Mucosa of descending colon (tissue), 3 donors: ENCODE measurements around the gene BCL10. TPM values are rescaled to one million over a fixed set of nuclear protein-coding genes. Genes with fewer than 3 reads are reported as not detected.

ENCODE experiments used
- ATAC-seq: fragments of 200-7000 bp; cut with Tn5 transposase; one replicate; pipeline ENCODE4 v1.9.1; 2020; ENCODE audit warnings: mild to moderate bottlenecking, moderate library complexity
- DNase-seq, 3 donors: peaks; one replicate each; pipeline ENCODE4 v3.0.0-alpha.2; 2020
- H3K36me3 ChIP-seq: fragments of 200-600 bp; one replicate; pipeline ENCODE4 v1.8.0; 2021; ENCODE audit warnings: low read depth, mild to moderate bottlenecking
- H3K4me1 ChIP-seq: fragments of 200-600 bp; one replicate; pipeline ENCODE4 v1.8.0; 2021; ENCODE audit warnings: low read depth, mild to moderate bottlenecking
- H3K4me3 ChIP-seq: fragments of 200-600 bp; one replicate; pipeline ENCODE4 v1.8.0; 2021; ENCODE audit warnings: mild to moderate bottlenecking
- H3K9me3 ChIP-seq: fragments of 200-600 bp; one replicate; pipeline ENCODE4 v1.8.0; 2021; ENCODE audit warnings: mild to moderate bottlenecking
- intact Hi-C, 2 donors: fragments of 100-400 bp; cut with DNase I in 1 of 2; cut with micrococcal nuclease in 1 of 2; formaldehyde crosslinking; loops; one replicate each; pipeline versions ENCODE4 v1.11.0 to v1.11.1; 2022; cut with DNase I, micrococcal nuclease
- total RNA-seq, 3 donors: library from RNA; stranded (reverse); fragmentation: NEBNext Ultra II Directional in 2 of 3; extraction: Animal tissue kit (Norgen Biotek cat#: 25700) in 2 of 3; gene quantifications; one replicate each; pipeline versions ENCODE4 v1.2.1 to v1.2.4, GENCODE V29; 2021 to 2023
- TF ChIP-seq, protein P1 (sequence below): fragments of 200-600 bp; IDR thresholded peaks from one replicate; pipeline ENCODE4 v1.8.0; 2022; ENCODE audit warnings: antibody characterized with exemption, mild to moderate bottlenecking
- donor health status: DM: no; HTN: no; CAD: no; lungs with moderate emphysema.
- donor health status: DM: no; HTN: no; CAD: no.
- donor health status: DM: no; HTN: yes; CAD: no.

The BCL10 gene
- total RNA-seq, 3 donors from 2014 or later: 63.5 to 128 (median 121) TPM

- H3K36me3 ChIP-seq: no peaks in the 10 kb centered on the region
- no peaks in the 10 kb centered on the region for H3K9me3 ChIP-seq
- ATAC-seq: no peak
- TF ChIP-seq, protein P1, sequence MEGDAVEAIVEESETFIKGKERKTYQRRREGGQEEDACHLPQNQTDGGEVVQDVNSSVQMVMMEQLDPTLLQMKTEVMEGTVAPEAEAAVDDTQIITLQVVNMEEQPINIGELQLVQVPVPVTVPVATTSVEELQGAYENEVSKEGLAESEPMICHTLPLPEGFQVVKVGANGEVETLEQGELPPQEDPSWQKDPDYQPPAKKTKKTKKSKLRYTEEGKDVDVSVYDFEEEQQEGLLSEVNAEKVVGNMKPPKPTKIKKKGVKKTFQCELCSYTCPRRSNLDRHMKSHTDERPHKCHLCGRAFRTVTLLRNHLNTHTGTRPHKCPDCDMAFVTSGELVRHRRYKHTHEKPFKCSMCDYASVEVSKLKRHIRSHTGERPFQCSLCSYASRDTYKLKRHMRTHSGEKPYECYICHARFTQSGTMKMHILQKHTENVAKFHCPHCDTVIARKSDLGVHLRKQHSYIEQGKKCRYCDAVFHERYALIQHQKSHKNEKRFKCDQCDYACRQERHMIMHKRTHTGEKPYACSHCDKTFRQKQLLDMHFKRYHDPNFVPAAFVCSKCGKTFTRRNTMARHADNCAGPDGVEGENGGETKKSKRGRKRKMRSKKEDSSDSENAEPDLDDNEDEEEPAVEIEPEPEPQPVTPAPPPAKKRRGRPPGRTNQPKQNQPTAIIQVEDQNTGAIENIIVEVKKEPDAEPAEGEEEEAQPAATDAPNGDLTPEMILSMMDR: no peak
- H3K4me1 ChIP-seq: no peaks in the 10 kb centered on the region
- intact Hi-C loops: no loop called here
- no peak for DNase-seq
- H3K4me3 ChIP-seq: no peak overlapping the region
Measured at GRCh38 chr1:85240643-85241042, 35.8 kb downstream of the BCL10 start.

DNA sequence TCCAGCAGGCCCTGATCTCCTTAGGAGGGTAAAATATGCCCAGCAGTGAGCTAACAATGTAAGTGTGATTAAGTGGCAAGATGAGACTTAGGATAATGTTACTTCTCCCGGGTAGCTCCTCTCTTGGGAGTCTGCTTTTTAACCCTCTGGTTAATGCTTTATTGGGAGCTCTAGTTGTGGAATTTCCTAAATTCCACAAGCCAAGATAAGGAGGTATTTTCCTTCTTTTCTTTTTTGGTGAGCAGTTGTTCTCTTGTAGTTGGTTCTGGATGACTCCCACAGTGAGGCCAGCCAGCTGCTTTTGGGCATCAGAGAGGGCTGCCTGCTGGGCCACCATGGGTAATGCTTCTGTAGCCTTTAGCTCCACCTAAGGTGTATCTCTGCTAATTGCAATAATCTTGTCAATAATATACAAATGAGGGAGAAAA lies 36.2 kb downstream of the BCL10 start:
- no peaks in the 10 kb centered on the region for H3K36me3 ChIP-seq
- TF ChIP-seq, protein P1: no peak
- no peak overlapping the region for H3K4me3 ChIP-seq
- DNase-seq (no peak), ATAC-seq (peak; percentile 38)
- intact Hi-C loops: no loop called here
- no peaks in the 10 kb centered on the region for H3K9me3 ChIP-seq
- H3K4me1 ChIP-seq: no peaks in the 10 kb centered on the region

DNA sequence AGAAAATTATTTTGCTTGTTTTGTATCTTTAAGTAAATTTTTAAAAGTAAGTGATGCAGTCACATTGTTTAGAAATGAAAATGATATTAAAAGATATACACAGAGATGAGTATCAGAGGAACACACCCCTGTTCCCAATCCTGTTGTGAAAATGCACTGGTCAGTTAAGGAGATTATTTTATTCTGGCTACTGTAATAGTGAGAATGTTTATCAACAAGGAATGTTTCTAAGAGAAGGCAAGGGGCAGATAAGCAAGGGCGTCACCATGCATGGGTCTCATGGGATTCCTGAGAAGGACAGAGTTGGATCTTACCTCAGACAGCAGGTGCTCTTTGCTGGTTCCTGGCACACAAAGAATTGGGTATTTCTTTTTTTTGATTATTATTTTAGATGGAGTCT lies 38.8 kb downstream of the BCL10 start:
- ATAC-seq (no peak), DNase-seq (no peak)
- Histone ChIP-seq H3K4me1 (no peaks in the 10 kb centered on the region), H3K36me3 (no peaks in the 10 kb centered on the region), H3K9me3 (no peaks in the 10 kb centered on the region), H3K4me3 (no peak overlapping the region)
- TF ChIP-seq, protein P1: no peak
- intact Hi-C loops: no loop called here

DNA sequence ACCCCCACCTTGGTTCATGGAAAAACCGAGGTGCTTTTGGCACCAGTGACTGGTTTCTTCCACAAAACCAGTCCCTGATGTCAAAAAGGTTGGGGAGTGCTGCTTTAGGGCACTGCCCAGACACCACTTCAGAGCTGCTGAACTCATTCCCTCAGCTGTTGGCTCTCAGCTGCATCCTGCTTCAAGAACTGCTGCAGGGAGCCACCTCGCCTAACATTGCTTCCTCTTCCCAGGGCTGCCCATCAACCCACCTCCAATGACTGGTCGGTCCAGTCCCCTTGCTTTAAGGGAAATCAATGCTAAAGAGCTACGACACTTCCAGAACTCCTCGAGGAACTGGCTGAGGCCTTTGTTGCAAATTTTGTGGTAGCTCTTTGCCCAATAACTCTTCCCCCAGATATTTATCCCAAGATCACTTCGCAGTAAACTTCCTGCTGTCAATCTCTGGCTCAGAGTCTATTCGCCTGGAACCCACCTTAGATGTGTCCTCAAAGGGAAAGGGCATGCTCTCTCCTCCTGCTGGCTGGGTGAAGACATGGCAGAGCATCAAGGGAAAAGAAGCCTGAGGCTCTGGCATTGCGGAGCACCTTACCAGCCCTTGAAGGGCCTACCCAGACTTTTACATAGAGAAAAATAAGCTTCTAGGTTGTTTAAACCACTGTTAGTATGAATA lies 46.0 kb downstream of the BCL10 start:
- TF ChIP-seq, protein P1: no peak
- H3K4me1 ChIP-seq: no peaks in the 10 kb centered on the region
- ATAC-seq: peak; percentile 38
- DNase-seq: no peak
- H3K36me3 ChIP-seq: no peaks in the 10 kb centered on the region
- no peak overlapping the region for H3K4me3 ChIP-seq
- no peaks in the 10 kb centered on the region for H3K9me3 ChIP-seq
- intact Hi-C loops: no loop called here

- Histone ChIP-seq H3K4me3 (no peak overlapping the region), H3K36me3 (no peaks in the 10 kb centered on the region), H3K9me3 (no peaks in the 10 kb centered on the region), H3K4me1 (no peaks in the 10 kb centered on the region)
- DNase-seq (peak in 1 of 3 donors; percentile 34), ATAC-seq (peak; percentile 90)
- intact Hi-C loops: no loop called here
- TF ChIP-seq, protein P1: no peak
Measured at GRCh38 chr1:85229574-85230097, 46.8 kb downstream of the BCL10 start.
